HG03159 (cell line): Measurements from ENCODE around the gene SPATA2.
A peak's percentile ranks its signal among the peaks of the same experiment; 100 is the strongest.

Experiments used
- ATAC-seq: cut with Tn5 transposase; IDR thresholded peaks from one replicate; pipeline ENCODE4 v1.9.1; 2021; ENCODE audit warnings: mild to moderate bottlenecking, moderate library complexity; ENCODE audit not compliant: unreplicated experiment

SPATA2 gene

GRCh38 chr20:49935746-49936152 is 20.4 kb upstream of the SPATA2 start:
- peak; percentile 6 for ATAC-seq

- no peak for ATAC-seq
Measured at GRCh38 chr20:49929142-49929494, 13.8 kb upstream of the SPATA2 start.

- no peak for ATAC-seq
Measured at GRCh38 chr20:49928411-49929141, 13.2 kb upstream of the SPATA2 start.

GRCh38 chr20:49925901-49926454 is 10.6 kb upstream of the SPATA2 start:
- ATAC-seq: no peak

GRCh38 chr20:49924247-49924646 is 8.9 kb upstream of the SPATA2 start:
- no peak for ATAC-seq

GRCh38 chr20:49919461-49919860 is 4.1 kb upstream of the SPATA2 start:
- no peak for ATAC-seq

GRCh38 chr20:49919009-49919408 is 3.7 kb upstream of the SPATA2 start:
- no peak for ATAC-seq

GRCh38 chr20:49918446-49918845 is 3.1 kb upstream of the SPATA2 start:
- no peak for ATAC-seq

GRCh38 chr20:49916146-49917002 is 1.0 kb upstream of the SPATA2 start:
- no peak for ATAC-seq

GRCh38 chr20:49915118-49915379 is 280 bp downstream of the SPATA2 start:
- ATAC-seq: no peak

- ATAC-seq: peak; percentile 5
Measured at GRCh38 chr20:49914310-49915117, 815 bp downstream of the SPATA2 start.

GRCh38 chr20:49913399-49914047 is 1.8 kb downstream of the SPATA2 start:
- ATAC-seq: no peak

GRCh38 chr20:49910340-49910706 is 5.0 kb downstream of the SPATA2 start:
- ATAC-seq: no peak

GRCh38 chr20:49909499-49910339 is 5.6 kb downstream of the SPATA2 start:
- ATAC-seq: no peak

GRCh38 chr20:49908258-49908565 is 7.1 kb downstream of the SPATA2 start:
- ATAC-seq: no peak

- no peak for ATAC-seq
Measured at GRCh38 chr20:49907405-49908257, 7.7 kb downstream of the SPATA2 start.

GRCh38 chr20:49906615-49907154 is 8.6 kb downstream of the SPATA2 start:
- ATAC-seq: no peak

- ATAC-seq: no peak
Measured at GRCh38 chr20:49906101-49906604, 9.2 kb downstream of the SPATA2 start.
